Ectodermal cell (in vitro differentiated cells): ENCODE data around the gene DPPA3.
"Not testable (repeated sequence)": the region's sequence is repeated elsewhere in the genome, so short reads cannot be mapped to it uniquely, and the experiment has no call there.

Experiments
- H3K27ac ChIP-seq: 2 replicates; pipeline ENCODE4 v1.7.0; 2013; ENCODE audit warnings: mild to moderate bottlenecking, low read depth, low read length; ENCODE audit not compliant: insufficient read depth, poor library complexity, severe bottlenecking
- H3K27me3 ChIP-seq: 2 replicates; pipeline ENCODE4 v1.7.0; 2013; ENCODE audit warnings: mild to moderate bottlenecking, low read length; ENCODE audit not compliant: insufficient read depth, control insufficient read depth, poor library complexity, severe bottlenecking
- H3K36me3 ChIP-seq: one replicate; pipeline ENCODE4 v1.7.0; 2013; ENCODE audit warnings: low read length; ENCODE audit not compliant: control insufficient read depth, insufficient read depth
- H3K4me1 ChIP-seq: one replicate; pipeline ENCODE4 v1.7.0; 2013; ENCODE audit warnings: low read length; ENCODE audit not compliant: control insufficient read depth, insufficient read depth
- H3K4me3 ChIP-seq: 2 replicates; pipeline ENCODE4 v1.7.0; 2013; ENCODE audit warnings: low read depth, low read length, control low read depth; ENCODE audit not compliant: insufficient read depth
- H3K9me3 ChIP-seq: 2 replicates; pipeline ENCODE4 v1.7.0; 2013; ENCODE audit warnings: mild to moderate bottlenecking, low read length, moderate library complexity; ENCODE audit not compliant: control insufficient read depth
- WGBS, 2 experiments: methylation state at CpG; one replicate each; pipeline ENCODE4 v1.1.7; 2013; ENCODE audit warnings: missing lambda C conversion rate in 2 of 2; 5-methylcytosine and 5-hydroxymethylcytosine counted together

Gene DPPA3

GRCh38 chr12:7751941-7752922, 41.0 kb downstream of the DPPA3 start:
- H3K27ac ChIP-seq, H3K4me3 ChIP-seq: not testable (repeated sequence)

GRCh38 chr12:7755668-7756067, 44.4 kb downstream of the DPPA3 start:
- not testable (repeated sequence) for H3K27me3 ChIP-seq, H3K9me3 ChIP-seq, H3K4me3 ChIP-seq, H3K36me3 ChIP-seq, H3K27ac ChIP-seq, H3K4me1 ChIP-seq
- 93 to 94% methylated on average over 9 of the region's 9 CpGs for WGBS, 2 experiments

More at GRCh38 chr12:7751941-7752922, 41.0 kb downstream of the DPPA3 start:
- not testable (repeated sequence) for H3K9me3 ChIP-seq, H3K4me1 ChIP-seq, H3K36me3 ChIP-seq, H3K27me3 ChIP-seq
- WGBS, 2 experiments, result 95% methylated on average over 38 to 43 of the region's 48 CpGs

DNA sequence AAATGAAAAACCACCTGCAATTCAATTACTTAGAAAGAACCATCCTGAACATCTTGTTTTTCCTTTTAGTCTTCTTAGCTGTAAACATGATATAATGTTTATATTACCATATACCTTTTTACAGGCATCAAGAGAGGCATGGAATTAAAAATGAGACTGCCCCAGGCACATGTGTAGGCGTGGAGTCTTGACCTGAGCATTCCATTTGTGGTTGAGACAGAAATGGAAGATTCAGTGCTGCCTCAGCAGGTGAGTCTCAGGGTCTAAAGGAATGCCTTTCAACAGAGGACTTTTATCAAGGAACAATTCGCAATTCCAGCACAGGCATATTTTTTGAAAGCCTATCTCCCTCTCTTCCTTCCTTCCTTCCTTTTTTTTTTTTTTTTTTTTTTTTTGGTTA, 45.8 kb downstream of the DPPA3 start:
- H3K9me3 ChIP-seq, result no peaks in the 10 kb centered on the region
- H3K27ac ChIP-seq, result no peak overlapping the region
- no peaks in the 10 kb centered on the region for H3K4me1 ChIP-seq
- no peaks in the 10 kb centered on the region for H3K27me3 ChIP-seq
- 84 to 93% methylated on average over 2 of the region's 2 CpGs for WGBS, 2 experiments
- H3K4me3 ChIP-seq, result no peak overlapping the region
- no peaks in the 10 kb centered on the region for H3K36me3 ChIP-seq

DNA sequence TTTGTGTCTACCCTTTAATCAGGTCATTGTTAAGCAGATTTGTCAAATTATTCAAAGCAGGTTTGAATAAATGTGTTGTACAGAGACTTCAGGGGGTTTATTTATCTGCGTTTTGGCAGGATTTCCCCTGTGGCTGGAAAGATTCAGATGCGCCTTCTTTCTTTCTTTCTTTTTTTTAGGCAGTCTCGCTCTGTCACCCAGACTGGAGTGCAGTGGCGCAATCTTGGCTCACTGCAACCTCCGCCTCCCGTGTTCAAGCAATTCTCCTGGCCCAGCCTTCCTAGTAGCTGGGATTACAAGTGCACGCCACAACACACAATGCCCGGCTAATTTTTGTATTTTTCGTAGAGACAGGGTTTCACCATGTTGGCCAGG, 47.5 kb downstream of the DPPA3 start:
- Histone ChIP-seq H3K4me1 (no peaks in the 10 kb centered on the region), H3K4me3 (no peak overlapping the region), H3K36me3 (no peaks in the 10 kb centered on the region), H3K9me3 (no peaks in the 10 kb centered on the region), H3K27me3 (no peaks in the 10 kb centered on the region), H3K27ac (no peak overlapping the region)
- WGBS, 2 experiments, result 75 to 80% methylated on average over 9 of the region's 9 CpGs
